Endothelial cell of umbilical vein (primary cell): Measurements from ENCODE around the gene UGT8. TPM values are rescaled to one million over a fixed set of nuclear protein-coding genes. Genes with fewer than 3 reads are reported as not detected.
"Not testable (repeated sequence)": the region's sequence is repeated elsewhere in the genome, so short reads cannot be mapped to it uniquely, and the experiment has no call there.

Experiments
- BruUV-seq: library from RNA; stranded (reverse); fragments of 400-500 nt; replicated peaks from 2 replicates; lab custom pipeline; 2021; lab: Mats Ljungman, UMichigan
- CTCF ChIA-PET: fragments of 300-600, 350-600 bp; sonication (Branson Sonifier 250); formaldehyde crosslinking; loops from one replicate; lab custom pipeline; 2021; ENCODE audit warnings: antibody characterized with exemption, inconsistent platforms; lab: Charles Lee
- POLR2A ChIA-PET: fragments of 300-600, 350-600 bp; sonication (Branson Sonifier 250); formaldehyde crosslinking; loops from one replicate; lab custom pipeline; 2021; ENCODE audit warnings: antibody characterized with exemption, inconsistent platforms; lab: Charles Lee
- DNase-seq: peaks from one replicate; pipeline ENCODE4 v3.0.0-alpha.2; 2011; ENCODE audit warnings: low read depth, low spot score
- FAIRE-seq: peaks from 2 replicates; lab custom pipeline; 2011; peaks lifted over from hg19 to GRCh38; lab: Jason Lieb, UNC
- H2AFZ ChIP-seq: 2 replicates; pipeline ENCODE4 v1.6.0; 2012; ENCODE audit warnings: low read depth, low read length, control low read depth, inconsistent platforms
- H3K27ac ChIP-seq: 2 replicates; pipeline ENCODE4 v1.5.1; 2011; ENCODE audit warnings: low read depth, mild to moderate bottlenecking, control low read depth, low read length, moderate library complexity; ENCODE audit not compliant: insufficient read depth
- H3K27me3 ChIP-seq, 2 experiments: 2 replicates each; pipeline versions ENCODE4 v1.6.0 to v1.6.1; 2011; ENCODE audit warnings: low read length in 2 of 2, mixed read lengths in 1 of 2; ENCODE audit not compliant: control insufficient read depth in 2 of 2, insufficient read depth in 2 of 2
- H3K36me3 ChIP-seq, 2 experiments: 2 replicates in 1 of 2; 3 replicates in 1 of 2; pipeline ENCODE4 v1.5.1; 2011; ENCODE audit warnings: low read length in 2 of 2, mild to moderate bottlenecking in 1 of 2, moderate library complexity in 1 of 2; ENCODE audit not compliant: control insufficient read depth in 2 of 2, insufficient read depth in 2 of 2; ENCODE audit errors: extremely low read depth in 1 of 2
- H3K4me1 ChIP-seq: 3 replicates; pipeline ENCODE4 v1.5.1; 2011; ENCODE audit warnings: mild to moderate bottlenecking, low read length; ENCODE audit not compliant: control insufficient read depth, insufficient read depth; ENCODE audit errors: extremely low read depth
- H3K4me2 ChIP-seq: 2 replicates; pipeline ENCODE4 v1.6.1; 2011; ENCODE audit warnings: low read length, control low read depth, mixed read lengths; ENCODE audit not compliant: insufficient read depth
- H3K4me3 ChIP-seq, 3 experiments: fragments of 200-600 bp in 1 of 3; sonication (generic), shearing (Covaris generic) in 1 of 3; replicated peaks in 1 of 3; 2 replicates each; pipeline ENCODE4 v1.5.1; 2011 to 2016; ENCODE audit warnings: control low read depth in 3 of 3, low read length in 3 of 3, mild to moderate bottlenecking in 2 of 3, inconsistent platforms in 1 of 3, low read depth in 1 of 3, moderate library complexity in 1 of 3; ENCODE audit not compliant: insufficient read depth in 1 of 3
- H3K79me2 ChIP-seq: 2 replicates; pipeline ENCODE4 v1.6.0; 2012; ENCODE audit warnings: low read length, inconsistent platforms; ENCODE audit not compliant: control insufficient read depth, insufficient read depth
- H3K9ac ChIP-seq: replicated peaks from 2 replicates; pipeline ENCODE3; 2011; ENCODE audit warnings: low read length, control low read depth; ENCODE audit not compliant: insufficient read depth; ENCODE audit errors: extremely low read depth
- H3K9me1 ChIP-seq: replicated peaks from 3 replicates; pipeline ENCODE4 v1.6.0; 2011; ENCODE audit warnings: mild to moderate bottlenecking, low read length; ENCODE audit not compliant: control insufficient read depth, insufficient read depth; ENCODE audit errors: extremely low read depth
- H3K9me3 ChIP-seq: replicated peaks from 2 replicates; pipeline ENCODE4 v1.5.1; 2012; ENCODE audit warnings: low read length, inconsistent platforms; ENCODE audit not compliant: control insufficient read depth, insufficient read depth
- H4K20me1 ChIP-seq: replicated peaks from 2 replicates; pipeline ENCODE3; 2011; ENCODE audit warnings: mild to moderate bottlenecking, low read length; ENCODE audit not compliant: control insufficient read depth, insufficient read depth; ENCODE audit errors: extremely low read depth
- CTCF ChIP-seq, 2 donors: IDR thresholded peaks; 1 replicate in 1 of 2; 2 replicates in 1 of 2; pipeline ENCODE4 v1.5.1; 2011; ENCODE audit warnings: low read length in 2 of 2, mild to moderate bottlenecking in 2 of 2, moderate library complexity in 2 of 2, control low read depth in 1 of 2, inconsistent platforms in 1 of 2, low read depth in 1 of 2; ENCODE audit not compliant: insufficient read depth in 1 of 2; ENCODE audit errors: extremely low read depth in 1 of 2
- EZH2 ChIP-seq: IDR thresholded peaks from 2 replicates; pipeline ENCODE4 v1.6.1; 2012; ENCODE audit warnings: borderline replicate concordance, low read depth, mild to moderate bottlenecking, moderate library complexity, low read length, inconsistent platforms; ENCODE audit not compliant: severe bottlenecking
- FOS ChIP-seq: IDR thresholded peaks from 2 replicates; pipeline ENCODE4 v1.6.1; 2011; ENCODE audit warnings: mild to moderate bottlenecking, low read length, moderate library complexity, borderline replicate concordance; ENCODE audit not compliant: insufficient read depth
- GATA2 ChIP-seq: IDR thresholded peaks from 2 replicates; pipeline ENCODE4 v1.7.0; 2011; ENCODE audit warnings: low read depth, mild to moderate bottlenecking, moderate library complexity, mixed read lengths, low read length; ENCODE audit not compliant: insufficient read length, insufficient read depth
- JUN ChIP-seq: IDR thresholded peaks from 2 replicates; pipeline ENCODE4 v1.6.1; 2011; ENCODE audit warnings: borderline replicate concordance, low read depth; ENCODE audit not compliant: insufficient read length, insufficient read depth
- MAX ChIP-seq: IDR thresholded peaks from 2 replicates; pipeline ENCODE4 v1.6.1; 2011; ENCODE audit not compliant: insufficient read depth, insufficient read length
- MYC ChIP-seq: IDR thresholded peaks from one replicate; pipeline ENCODE4 v1.6.1; 2011; ENCODE audit warnings: mild to moderate bottlenecking, low read depth, low read length
- POLR2A ChIP-seq: IDR thresholded peaks from 2 replicates; pipeline ENCODE4 v1.6.1; 2012; ENCODE audit warnings: low read depth, mild to moderate bottlenecking, control low read depth, low read length
- POLR2AphosphoS5 ChIP-seq: IDR thresholded peaks from 2 replicates; pipeline ENCODE4 v1.6.1; 2012; ENCODE audit warnings: low read depth, mild to moderate bottlenecking, control low read depth, low read length, moderate library complexity; ENCODE audit not compliant: insufficient read depth
- dilution Hi-C: fragments of 300-500 bp; cut with MboI; formaldehyde crosslinking; loops from one replicate; pipeline ENCODE4 v1.15.0; 2019; ENCODE audit warnings: low sequenced_read_pairs; ENCODE audit not compliant: extremely low pct_ligation_motif_present
- intact Hi-C: fragments of 100-400 bp; cut with micrococcal nuclease; formaldehyde crosslinking; loops from one replicate; pipeline ENCODE4 v1.10.0; 2022
- polyA plus RNA-seq, 4 experiments: library from polyadenylated mRNA; depleted of rRNA in 3 of 4; stranded (reverse) in 3 of 4; unstranded in 1 of 4; fragments of >200 nt; gene quantifications; 2 replicates each; pipeline versions ENCODE4 v1.2.1 to v1.2.3, GENCODE V29; 2011 to 2012; ENCODE audit warnings: missing spikeins in 1 of 4
- total RNA-seq: library from RNA; stranded (reverse); gene quantifications from 2 replicates; pipeline ENCODE4 v1.2.3, GENCODE V29; 2021

Gene UGT8
- total and polyA plus RNA-seq, 2 donors (not counting 3 experiments of a cell fraction or from before 2014, with no cell fraction given), result 0.11 TPM; not detected in 1

- no peaks in the 10 kb centered on the region for H3K79me2 ChIP-seq
- no peak overlapping the region for H3K9ac ChIP-seq
- no peaks in the 10 kb centered on the region for H3K36me3 ChIP-seq
- no peak overlapping the region for H3K4me3 ChIP-seq
- no peak overlapping the region for H3K27ac ChIP-seq
- H3K9me3 ChIP-seq, result no peaks in the 10 kb centered on the region
- no peak overlapping the region for H3K4me2 ChIP-seq
- no peak overlapping the region for H2AFZ ChIP-seq
- no peaks in the 10 kb centered on the region for H3K9me1 ChIP-seq
- CTCF ChIA-PET, result interaction anchor here (1.4 kb wide), 1 partner anchor 9 kb away, joined by 5 read pairs; no protein-coding TSS in a partner anchor
- dilution Hi-C loops (no loop called here), intact Hi-C loops (no loop called here)
- H3K4me1 ChIP-seq, result no peaks in the 10 kb centered on the region
- H4K20me1 ChIP-seq, result no peaks in the 10 kb centered on the region
- H3K27me3 ChIP-seq, result peaks cover 0 to 2% of the 10 kb centered on the region in 2 experiments
- TF ChIP-seq MAX (no peak), GATA2 (no peak), POLR2AphosphoS5 (no peak), FOS (no peak), EZH2 (no peak), MYC (no peak), POLR2A (no peak), JUN (no peak), CTCF (IDR thresholded peaks at IDR 0.05; ENCODE audit: extremely low read depth in 1 of 2, insufficient read depth in 1 of 2, low read depth in 1 of 2, low read length in 2 of 2) (no peak)
- DNase-seq (no peak), FAIRE-seq (no peak)
- POLR2A ChIA-PET, result no interaction called here
- BruUV-seq, result no TSS peak
These were observed 16.8 kb downstream of the UGT8 start for GRCh38 chr4:114615435-114615834.

- H3K4me1 ChIP-seq, intact Hi-C loops, dilution Hi-C loops, BruUV-seq, H3K4me3 ChIP-seq, DNase-seq, H3K27me3 ChIP-seq, H4K20me1 ChIP-seq, H3K79me2 ChIP-seq, H3K9ac ChIP-seq, FAIRE-seq, H3K9me1 ChIP-seq, H2AFZ ChIP-seq, H3K4me2 ChIP-seq, H3K9me3 ChIP-seq, H3K27ac ChIP-seq, POLR2A ChIA-PET, H3K36me3 ChIP-seq, CTCF ChIA-PET: not testable (repeated sequence)
These were observed 17.4 kb downstream of the UGT8 start for GRCh38 chr4:114616036-114616435.
